HuH-7.5 (cell line): ENCODE data around the gene SAMD4A.

Source experiments
- DNase-seq: peaks from one replicate; pipeline ENCODE4 v3.0.0; 2011; ENCODE audit warnings: low spot score

SAMD4A gene

GRCh38 chr14:54805445-54806322 is 238.8 kb downstream of the SAMD4A start:
- peak; percentile 80 for DNase-seq

DNA sequence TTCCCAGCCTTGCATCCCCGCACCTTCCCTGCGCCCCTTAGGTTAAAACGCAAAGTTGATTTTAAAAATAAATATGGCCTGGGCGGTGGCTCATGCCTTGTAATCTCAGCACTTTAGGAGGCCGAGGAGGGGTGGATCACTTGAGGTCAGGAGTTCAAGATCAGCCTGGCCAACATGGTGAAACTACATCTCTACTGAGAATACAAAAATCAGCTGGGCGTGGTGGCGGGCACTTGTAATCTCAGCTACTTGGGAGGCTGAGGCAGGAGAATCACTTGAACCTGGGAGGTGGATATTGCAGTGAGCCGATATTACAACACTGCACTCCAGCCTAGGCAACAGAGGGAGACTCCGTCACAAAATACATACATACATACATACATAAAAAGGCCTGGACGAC is 239.7 kb downstream of the SAMD4A start:
- no peak for DNase-seq

- no peak for DNase-seq
Observed at GRCh38 chr14:54807428-54807827, 240.5 kb downstream of the SAMD4A start.

DNA sequence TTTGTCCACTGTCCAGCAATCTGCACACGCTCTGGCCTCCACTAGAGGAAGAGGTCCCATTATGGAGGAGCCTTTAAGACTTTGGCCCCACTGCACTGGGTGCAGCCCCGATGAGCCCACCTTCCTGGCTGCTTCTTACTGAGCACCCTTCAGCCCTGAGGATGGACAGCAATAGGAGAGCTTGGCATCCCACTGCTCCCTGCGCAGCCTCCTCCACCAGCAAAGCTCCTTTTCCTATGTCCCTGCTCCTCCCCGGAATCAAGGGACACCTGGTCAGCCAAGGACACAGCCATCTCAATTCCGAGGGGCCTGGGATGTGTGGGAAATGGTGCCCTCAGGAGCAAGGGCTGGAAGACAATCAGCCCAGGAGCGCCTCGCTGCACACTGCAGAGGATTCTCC is 241.0 kb downstream of the SAMD4A start:
- DNase-seq, result no peak

GRCh38 chr14:54808326-54809161 is 241.6 kb downstream of the SAMD4A start:
- no peak for DNase-seq

- DNase-seq, result no peak
Observed at GRCh38 chr14:54809767-54810166, 242.8 kb downstream of the SAMD4A start.

DNA sequence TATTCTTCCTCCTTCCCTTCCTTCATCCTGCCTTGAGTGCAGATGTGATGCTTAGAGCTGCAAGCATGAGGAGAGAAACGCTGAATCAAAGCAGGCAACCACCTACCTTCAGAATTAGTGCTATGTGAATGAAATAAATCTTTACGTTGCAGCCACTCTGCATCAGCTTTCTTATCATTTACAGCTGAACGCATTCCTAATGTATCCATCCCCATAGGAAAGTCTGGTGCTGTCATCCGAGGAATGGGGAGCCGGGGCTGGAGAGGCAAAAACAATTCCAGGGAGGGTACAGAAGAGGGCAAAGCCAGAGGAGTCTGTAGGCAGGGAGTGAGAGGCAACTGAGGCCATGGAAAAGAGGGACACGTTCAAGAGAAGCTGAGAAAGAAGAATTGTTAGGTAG is 245.7 kb downstream of the SAMD4A start:
- no peak for DNase-seq

DNA sequence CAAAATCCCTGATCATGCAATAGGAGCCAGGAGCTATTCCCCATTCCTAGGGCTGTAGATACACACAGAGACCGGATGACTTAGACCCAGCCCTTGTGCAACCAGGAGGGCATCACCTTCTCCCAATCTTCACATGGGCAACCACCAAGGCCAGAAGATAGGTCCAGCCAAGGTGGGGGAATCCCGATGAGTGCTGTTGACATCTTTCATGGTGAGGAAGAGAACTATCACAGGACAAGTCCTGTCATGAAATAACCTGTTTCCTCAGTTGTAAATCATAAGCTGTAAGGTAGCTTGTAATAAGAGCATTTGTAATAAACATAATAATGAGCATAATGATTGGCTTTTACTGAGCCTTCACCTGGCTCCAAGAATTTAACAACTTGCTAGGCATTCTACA is 246.2 kb downstream of the SAMD4A start:
- no peak for DNase-seq

- no peak for DNase-seq
Observed at GRCh38 chr14:54814076-54814475, 247.1 kb downstream of the SAMD4A start.

DNA sequence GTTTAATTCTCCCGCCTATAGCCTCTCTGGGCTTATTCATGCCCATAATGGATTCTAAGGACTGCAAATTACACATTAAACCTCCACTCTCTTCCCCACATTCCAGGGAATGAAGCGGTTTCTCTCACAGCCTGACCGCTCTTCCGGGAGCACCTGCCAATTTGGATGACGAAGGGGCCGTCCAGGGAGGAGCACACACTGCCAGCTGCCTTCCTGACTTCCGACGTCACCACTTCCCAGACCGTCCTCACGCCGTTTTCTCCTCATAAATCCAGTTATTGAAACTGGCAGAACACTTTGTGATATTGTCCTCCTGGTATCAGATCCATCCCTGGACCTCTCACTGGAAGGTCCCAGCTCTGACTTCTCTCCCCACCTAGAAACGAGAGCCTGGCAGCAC is 248.1 kb downstream of the SAMD4A start:
- DNase-seq, result no peak

- DNase-seq, result no peak
Observed at GRCh38 chr14:54815515-54815914, 248.6 kb downstream of the SAMD4A start.

DNA sequence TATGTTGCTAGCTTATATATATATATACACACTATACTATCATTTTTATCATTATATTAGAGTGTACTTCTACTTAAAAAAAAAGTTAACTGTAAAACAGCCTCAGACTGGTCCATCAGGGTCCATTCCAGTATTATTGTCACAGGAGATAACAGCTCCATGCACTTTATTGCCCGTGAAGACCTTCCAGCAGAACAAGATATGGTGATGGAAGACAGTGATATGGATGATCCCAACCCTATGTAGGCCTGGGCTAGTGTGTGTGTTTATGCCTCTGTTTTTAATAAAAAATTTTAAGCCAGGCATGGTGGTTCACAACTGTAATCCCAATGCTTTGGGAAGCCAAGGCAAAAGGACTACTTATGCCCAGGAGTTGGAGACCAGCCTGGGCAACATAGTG is 249.5 kb downstream of the SAMD4A start:
- DNase-seq, result no peak

DNA sequence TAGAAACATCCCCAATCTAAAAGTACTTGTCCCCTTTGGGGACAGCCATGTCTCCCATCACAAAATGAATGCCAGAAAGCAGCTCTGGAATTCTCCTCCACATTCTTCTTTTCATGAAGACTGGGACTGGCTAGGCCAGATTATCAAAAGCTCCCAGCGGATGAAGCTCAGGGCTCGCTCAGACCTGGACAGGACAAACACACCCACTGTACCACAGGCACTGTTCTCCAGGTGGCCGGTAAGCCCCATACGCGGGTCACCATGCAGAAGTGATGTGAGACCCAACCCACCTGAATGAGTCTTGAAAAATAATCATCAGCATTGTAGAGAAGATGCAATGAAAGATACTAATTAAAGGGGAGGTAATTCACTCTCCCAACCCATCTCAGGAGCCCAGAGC is 250.6 kb downstream of the SAMD4A start:
- DNase-seq, result no peak

DNA sequence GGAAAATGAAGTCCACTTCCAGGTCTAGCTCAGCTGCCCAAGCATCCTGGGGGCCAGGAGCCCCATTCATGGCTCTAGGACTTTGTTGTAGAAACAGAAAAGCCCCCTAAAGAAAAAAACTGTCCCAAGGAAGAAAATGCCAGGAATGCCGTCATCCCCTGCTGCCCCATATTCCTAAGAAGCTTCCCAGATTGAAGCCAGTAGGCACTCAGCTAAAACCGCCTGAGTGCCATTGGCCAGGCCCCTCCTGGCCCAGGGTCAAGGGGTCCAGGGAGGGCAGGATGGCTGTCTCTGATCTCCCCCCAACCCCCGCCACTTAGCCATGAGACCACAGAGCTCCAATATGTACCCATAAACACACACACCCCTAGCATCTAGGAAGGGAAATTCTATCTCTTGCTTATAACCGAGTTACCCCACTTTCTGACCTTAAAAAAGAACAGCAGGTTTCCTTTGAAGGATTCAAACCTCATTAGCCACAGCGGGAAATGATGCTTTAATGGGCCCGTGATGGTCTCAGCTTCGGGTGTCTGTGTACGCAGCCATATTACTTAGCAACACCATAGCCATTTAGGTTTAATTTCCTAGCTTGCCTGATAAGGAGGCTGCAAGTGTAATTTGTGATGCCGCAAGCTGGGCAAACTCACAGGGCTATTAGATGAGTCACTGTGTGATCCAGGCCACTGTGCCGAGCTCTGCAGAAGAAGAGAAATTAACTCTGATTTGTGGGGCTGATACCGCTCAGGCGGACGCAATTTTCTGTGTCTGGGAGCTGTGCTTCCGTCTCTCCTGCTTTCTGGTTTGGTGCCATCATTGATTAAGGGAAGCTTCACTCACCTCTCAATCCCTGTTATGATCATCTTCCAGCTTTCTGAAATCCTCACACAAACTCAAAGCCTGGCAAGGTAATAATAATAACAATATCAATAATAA is 251.5 kb downstream of the SAMD4A start:
- no peak for DNase-seq

GRCh38 chr14:54822685-54823084 is 255.8 kb downstream of the SAMD4A start:
- DNase-seq, result no peak

DNA sequence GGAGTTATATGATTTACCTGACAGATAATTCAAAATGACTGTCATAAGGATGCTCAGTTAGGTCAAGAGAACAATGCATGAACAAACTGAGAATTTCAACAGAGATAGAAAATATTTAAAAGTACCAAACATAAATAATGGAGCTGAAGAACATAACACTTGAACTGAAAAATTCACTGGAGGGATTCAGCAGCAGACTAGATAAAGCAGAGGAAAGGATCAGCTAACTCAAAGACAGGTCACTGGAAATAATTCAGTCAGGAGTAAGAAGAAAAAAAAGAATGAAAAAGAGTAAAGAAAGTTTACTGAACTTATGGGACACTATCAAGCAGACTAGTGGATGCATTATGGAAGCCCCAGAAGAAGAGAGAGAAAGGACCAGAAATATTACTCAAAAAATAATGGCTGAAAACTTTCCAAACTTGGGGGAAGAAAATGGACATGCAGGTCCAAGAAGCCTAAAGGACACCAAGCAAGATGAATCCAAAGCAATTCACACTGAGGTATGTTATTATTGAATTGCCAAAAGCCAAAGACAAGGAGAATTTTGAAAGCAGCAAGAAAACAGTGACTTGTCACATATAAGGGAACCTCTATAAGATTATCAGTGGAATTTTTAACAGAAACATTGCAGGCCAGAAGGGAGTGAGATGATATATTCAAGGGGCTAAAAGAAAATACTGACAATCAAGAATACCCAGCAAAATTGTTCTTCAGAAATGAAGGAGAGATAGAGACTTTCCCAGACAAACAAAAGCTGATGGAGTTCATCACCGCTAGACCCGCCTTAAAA is 257.0 kb downstream of the SAMD4A start:
- DNase-seq, result no peak

DNA sequence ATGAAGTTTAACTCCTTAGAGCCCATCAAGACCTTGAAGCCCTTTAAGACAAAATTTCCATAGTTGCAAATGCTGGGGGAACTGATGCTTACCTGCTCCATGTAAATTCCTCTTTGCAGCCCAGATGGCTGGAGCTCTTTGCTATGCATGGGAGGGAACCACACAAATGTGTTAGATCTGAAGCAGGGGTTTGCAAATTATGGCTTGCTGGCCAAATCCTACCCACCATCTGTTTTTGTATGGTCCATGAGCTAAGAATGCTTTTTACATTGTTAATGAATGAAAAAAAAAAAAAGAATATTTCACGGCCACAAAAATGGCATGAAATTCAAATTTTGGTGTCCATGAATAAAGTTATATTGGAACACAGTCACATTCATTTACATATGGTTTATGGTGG is 261.1 kb downstream of the SAMD4A start:
- no peak for DNase-seq

GRCh38 chr14:54829486-54830224 is 262.7 kb downstream of the SAMD4A start:
- DNase-seq, result no peak

- DNase-seq, result no peak
Observed at GRCh38 chr14:54830650-54831049, 263.7 kb downstream of the SAMD4A start.

DNA sequence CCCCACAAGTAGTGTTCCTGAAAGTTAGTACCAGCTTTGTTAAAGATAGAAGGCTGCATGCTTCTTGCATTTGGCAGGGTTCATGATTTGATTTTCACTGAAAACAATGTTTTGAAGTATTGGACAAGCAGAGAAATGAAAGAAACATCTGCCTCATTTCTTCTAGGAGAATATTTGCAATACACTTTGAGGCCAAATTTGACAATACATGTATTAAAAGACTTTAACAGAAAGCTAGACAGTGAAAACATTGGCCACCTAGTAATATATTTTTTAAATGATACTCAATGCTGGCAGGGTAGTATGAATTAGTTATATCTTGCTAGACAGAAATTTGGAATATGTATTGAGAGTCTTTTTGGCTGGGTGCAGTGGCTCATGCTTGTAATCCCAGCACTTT is 267.2 kb downstream of the SAMD4A start:
- no peak for DNase-seq

DNA sequence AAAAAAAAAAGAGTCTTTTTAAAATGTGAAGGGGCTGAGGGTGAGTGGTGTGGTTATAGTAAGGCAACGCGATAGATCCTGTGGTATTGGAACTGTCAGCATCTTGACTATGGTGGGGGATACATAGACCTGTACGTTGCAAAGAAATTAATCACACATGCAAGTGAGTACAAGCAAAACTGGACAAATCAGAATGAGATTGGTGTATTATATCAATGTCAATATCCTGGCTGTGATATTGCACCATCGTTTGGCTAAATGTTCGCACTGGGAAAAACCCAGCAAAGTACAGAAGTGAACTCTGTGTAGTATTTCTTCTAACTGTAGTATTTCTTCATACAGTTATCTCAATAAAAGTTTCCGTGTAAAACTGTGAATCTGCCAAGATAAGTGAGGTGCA is 267.8 kb downstream of the SAMD4A start:
- no peak for DNase-seq
